Hematopoietic multipotent progenitor cell (in vitro differentiated cells): ENCODE data around the gene FAM114A2. TPM values are rescaled to one million over a fixed set of nuclear protein-coding genes. Genes with fewer than 3 reads are reported as not detected.
A peak's percentile ranks its signal among the peaks of the same experiment; 100 is the strongest.

Source experiments
- DNase-seq, 3 donors: peaks; one replicate each; pipeline ENCODE4 v3.0.0-alpha.2; 2011 to 2015; ENCODE audit warnings: low read depth in 2 of 3, low spot score in 2 of 3
- total RNA-seq: library from RNA; depleted of rRNA; stranded (reverse); fragments of >200 nt; gene quantifications from one replicate; pipeline ENCODE4 v1.2.3, GENCODE V29; 2012

Gene FAM114A2
- total RNA-seq, 1 donor = 11.3 TPM

DNA sequence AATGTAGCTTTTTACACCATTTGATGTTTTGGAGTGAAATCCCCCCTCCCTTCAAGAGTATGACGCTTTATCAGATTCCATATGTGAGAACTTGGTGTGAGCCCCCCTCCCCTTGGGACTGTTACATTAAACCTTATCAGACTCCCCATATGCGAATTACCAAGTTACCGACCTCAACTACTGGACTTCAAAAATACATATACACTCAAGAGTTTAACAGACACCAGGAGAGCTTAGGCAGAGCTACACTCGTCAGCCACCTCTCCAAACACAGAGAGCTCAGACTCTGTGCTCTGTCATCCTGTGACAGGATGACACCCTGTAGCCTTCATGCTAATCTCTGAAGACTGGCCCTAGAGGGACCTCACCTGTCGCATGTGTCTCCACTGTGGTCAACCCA lies 50.2 kb downstream of the FAM114A2 start:
- DNase-seq = peak in 2 of 3 donors; percentile 9 to 40

DNA sequence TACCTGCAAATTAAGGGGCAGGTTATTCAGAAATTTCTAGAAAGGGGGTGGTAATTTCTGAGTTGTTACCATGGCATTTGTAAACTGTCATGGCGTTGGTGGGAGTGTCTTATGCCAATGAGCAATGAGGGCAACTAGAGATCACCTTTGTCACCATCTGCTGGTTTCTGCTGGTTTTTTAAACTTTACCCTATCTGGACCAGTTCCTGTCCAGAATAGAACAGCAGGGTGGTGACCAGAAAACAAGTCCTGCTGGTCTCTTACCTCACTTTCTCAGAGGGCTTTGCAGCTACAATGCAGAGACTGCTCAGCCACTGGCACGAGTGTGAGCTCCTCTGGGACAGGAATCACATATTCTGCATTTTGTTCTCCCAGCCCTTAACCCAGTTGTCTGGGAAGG lies 51.4 kb downstream of the FAM114A2 start:
- no peak for DNase-seq

DNA sequence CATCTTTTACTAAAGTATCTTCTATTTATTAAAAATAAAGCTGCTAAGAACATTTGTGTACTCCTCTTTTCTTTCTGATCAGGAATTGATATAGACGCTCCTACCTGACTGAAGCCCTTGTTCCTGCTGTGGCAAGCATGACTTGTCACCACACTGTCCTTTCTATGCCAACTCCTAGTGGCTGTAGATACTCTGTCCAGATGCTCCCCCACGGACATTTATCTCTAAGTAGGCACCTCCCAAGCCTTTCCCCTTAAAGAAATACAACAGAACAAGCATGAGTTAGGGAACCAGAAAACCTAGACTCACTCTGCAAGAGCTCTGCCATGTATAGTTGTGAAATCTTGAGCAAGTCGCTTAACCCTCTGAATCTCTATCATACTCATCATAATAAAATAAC lies 53.2 kb downstream of the FAM114A2 start:
- no peak for DNase-seq

DNA sequence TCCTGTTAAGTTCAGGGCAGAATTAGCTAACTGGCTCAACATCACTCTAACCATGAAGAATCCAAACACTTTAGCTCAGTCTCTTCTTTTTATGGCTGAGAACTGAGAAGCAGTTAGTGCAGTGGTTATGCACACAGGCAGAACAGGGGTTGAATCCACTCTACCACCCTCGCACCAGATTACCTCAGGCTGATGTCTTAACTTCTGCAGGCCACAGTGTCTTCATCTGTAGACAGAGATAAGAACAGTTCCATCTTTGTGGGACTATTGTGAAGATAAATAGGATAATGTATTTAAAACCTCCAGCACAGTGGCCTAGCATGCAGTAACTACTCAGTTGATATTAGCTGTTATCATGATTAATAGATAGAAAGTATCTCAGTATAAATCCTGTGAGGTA lies 54.8 kb downstream of the FAM114A2 start:
- no peak for DNase-seq

DNA sequence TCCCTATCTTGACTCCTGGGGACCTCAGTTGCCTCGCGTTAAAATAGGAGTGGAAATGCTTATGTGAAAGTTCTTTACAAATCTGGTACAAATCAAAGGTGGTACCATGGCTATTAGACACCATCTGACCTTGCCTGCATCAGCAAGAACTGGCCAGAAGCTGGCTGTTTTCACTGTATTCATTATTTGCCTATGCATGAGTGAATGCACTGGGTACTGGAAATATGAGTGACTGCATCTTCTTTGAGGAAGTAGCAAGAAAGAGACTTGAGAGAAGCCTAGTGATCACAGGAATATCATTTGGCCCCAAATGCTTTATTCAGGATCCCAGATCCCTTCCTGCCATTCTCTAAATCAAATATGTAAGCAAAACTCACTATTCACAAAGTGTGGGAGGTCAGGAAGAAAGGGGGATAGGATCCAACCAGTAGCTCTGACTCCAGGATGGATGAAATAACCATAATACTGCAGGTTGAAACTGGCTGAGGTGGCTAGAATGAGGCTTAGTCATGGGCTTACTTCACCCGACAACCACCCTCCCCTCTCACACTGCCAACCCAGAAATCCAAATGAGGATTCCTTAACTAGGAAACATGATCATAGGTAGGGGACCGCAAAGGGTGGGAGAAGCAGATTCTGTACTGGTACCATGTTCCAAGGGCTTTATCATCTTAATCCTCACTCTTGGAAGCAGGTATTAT lies 56.7 kb downstream of the FAM114A2 start:
- DNase-seq = no peak

DNA sequence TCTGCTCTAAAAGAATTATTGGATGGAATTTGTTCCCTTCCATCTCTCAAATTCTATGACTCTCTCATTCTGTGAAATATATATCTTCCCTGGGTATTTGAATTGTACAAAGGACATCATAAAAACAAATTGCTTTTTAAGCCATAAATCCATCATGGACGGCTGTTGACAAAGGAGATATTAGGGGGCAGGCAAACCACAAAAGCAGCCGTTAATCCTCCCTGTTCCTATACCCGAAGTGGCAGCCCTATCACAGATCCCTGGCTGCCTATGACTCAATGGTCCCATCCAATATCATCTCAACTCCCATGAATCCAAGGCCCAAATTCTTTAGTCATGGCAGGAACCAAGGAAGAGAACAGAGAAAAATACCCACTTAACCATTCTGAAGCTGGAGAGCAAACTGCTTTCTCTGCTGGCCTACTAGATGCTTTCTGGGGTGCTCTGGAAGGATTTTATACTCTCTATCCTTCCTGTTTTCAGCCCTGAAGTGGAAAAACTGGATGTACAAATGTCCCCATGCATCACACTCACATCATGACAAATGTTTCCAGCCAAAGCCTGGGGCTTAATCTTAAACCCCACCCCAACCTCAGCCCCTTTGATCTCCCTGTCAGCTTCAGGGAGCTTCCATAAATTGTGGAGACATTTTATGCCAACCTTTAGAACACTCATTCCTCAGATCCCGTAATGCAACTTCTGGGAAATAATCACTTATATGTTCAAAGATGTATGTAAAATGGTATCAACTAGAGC lies 59.5 kb downstream of the FAM114A2 start:
- no peak for DNase-seq

DNA sequence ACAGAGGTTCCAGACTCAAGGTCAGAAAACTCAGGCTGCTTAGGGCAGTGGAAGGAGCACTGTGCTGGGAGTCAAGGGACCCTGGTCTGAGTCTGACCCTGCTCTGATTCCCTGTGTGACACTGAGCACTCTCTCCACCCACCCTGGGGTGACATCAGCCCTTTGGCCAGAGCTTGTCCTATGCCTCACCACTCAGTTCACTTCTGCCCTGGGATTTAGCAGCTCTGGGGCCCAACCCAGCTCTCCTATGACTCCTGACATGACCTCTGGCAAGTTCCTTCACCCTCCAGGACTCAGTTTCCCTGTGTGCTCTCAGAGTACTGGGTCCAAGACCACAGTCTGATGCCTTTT lies 63.9 kb downstream of the FAM114A2 start:
- DNase-seq = no peak

DNA sequence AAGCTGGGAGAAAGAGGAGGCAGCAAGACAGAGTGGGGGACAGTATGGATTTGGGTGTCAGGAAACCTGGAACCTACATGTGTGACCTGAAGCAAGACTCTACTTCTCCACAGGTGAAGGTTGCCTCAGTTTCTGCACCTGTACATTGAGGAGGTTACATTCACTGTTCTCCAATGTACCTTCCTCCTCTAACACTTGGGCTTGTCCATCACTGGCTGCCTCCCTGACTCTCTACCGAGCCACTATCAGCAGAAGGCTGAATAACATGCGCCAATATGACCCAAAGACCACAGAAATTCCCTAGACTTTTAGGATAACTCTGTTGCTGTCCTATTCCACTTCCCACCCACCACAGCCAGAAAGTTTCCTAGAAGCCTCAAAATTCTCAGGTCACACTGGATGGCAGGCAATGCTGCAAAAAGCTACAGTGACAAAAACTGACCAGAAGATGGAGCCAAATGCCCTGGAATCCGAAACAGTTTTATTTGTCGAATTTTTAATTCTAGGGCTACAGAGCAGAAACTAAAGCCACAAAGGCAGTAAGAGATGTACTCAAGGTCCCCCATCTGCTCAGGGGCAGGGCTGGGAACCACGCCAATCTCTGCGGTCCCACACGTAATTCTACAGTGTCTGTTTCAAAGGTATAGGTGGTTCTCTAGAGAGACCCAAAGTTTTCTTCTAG lies 64.4 kb downstream of the FAM114A2 start:
- peak; percentile 6 to 74 (median 35) for DNase-seq

DNA sequence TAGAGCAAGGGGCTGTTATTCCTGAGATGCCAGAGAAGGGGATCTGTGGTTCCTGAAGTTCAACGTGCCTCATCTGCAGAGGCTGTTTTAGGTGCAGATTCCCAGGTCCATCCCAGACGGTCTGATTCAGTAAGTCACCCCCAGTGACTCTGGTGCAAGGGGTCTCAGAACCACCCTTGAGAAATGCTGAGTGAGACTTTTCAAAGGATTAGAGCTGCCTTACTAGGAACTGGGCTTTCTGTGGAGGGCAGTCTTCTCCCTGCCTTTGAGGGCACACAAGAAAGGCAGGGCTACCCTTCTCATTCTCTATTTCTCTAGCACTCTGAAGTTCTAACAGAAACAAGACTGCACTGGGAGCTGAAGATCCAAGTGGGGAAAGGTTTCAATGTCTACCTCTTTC lies 66.5 kb downstream of the FAM114A2 start:
- no peak for DNase-seq

DNA sequence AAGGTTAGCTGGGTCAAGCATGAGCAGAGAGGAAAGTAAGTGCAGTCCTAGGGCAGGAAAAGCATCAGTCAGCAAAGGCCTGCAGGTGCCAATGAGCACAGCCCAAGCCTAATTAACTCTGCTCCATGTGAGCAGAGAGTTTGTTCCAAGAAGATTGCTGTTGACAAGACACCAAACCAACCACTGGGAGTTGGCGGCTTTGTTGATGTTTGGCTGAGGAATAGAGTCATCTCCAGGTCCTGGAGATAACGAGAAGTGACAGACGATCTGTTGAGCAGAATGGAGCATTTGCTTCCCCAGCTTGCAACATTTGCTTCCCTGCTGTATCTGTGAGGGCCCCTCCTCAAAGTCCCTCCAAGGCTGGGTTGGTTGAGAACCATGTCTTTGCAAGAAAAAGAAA lies 68.2 kb downstream of the FAM114A2 start:
- DNase-seq = no peak

DNA sequence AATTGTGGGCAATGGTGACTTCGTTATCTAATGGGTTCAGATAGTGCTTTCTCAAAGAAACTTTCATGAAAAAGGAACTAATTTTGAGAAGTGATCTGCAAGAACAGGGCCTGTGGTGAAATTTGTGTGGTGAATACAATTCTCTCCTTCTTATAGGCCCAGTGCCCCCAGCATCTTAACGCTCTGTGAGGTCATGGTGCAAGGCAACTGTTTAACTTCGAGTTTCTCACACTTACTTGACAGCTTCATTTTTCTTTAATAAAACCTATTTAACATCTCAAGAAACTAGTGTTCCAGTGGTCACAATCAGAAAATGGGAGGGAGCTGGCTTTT lies 69.2 kb downstream of the FAM114A2 start:
- DNase-seq = peak in 2 of 3 donors; percentile 27 to 76

DNA sequence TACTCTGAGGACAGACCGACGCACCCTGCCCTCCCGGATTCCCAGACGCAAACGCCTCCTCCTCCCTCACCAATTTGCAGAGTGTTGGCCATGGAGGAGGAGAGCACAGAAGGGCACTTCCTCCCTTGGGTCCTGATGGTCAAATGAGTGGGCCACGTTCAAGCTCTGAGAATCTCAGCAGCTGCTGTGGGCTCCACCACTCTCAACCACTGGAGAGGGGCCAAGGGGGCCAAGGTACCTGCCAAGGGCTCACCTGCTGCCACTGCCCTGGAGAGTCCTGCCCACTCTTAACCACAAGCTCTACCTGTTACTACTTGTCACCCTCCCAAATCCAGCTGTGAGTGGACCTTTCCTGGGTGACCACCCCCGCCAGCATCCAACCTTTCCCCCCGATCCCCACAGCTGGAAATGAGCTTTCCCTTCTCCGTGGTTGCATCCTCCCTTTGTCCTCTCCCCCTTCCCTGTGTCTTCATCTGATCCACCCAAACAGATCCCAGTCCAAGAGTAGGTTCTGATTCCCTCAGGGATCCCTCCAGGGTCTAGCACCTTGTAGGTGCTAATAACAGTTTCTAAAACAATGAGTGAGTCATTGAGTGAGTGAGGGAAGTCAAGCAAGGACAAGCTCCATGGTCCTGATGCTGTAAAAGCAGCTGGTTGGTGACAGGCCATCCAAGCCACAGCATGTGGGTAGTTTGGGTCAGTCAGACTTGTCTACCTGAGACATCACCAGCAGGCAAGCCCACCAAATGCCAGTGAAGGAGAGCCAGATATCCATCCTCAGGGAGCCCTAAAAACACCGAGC lies 69.7 kb downstream of the FAM114A2 start:
- DNase-seq = no peak

DNA sequence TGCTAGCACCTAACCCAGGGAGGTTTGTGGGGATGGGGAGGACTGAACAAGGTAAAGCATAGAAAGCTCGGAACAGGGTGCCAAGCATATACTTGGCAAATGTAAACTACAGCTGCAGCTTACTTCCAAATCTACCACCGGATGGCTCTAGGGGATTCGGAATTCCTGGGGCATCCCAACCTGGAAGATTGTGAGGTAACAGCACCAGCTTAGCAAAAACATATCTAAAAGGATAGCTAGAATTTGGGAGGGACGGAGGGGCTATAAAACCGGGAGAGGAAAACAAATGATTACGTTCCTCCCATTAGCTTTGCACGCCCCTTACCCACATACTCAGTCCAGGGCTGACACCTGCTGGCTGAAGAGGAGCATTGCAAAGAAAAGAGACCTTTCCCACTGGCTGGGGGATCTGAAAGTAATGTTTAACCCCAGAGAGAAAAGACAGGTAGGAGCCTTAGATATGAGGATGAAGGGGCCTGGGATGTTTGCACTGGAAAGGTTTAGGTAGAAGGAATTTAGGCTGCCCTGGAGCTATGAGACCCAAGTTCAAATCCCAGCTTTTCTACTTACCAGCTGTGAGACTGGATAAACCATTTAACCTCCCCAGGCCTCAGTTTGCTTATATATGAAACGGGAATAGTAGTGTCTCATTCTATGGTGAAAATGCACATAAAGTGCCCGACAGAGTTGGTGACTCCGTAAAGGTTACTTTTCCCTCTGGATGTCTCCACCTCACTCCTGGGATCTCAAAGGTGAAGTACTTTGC lies 73.6 kb downstream of the FAM114A2 start:
- DNase-seq = peak in 2 of 3 donors; percentile 49 to 88

DNA sequence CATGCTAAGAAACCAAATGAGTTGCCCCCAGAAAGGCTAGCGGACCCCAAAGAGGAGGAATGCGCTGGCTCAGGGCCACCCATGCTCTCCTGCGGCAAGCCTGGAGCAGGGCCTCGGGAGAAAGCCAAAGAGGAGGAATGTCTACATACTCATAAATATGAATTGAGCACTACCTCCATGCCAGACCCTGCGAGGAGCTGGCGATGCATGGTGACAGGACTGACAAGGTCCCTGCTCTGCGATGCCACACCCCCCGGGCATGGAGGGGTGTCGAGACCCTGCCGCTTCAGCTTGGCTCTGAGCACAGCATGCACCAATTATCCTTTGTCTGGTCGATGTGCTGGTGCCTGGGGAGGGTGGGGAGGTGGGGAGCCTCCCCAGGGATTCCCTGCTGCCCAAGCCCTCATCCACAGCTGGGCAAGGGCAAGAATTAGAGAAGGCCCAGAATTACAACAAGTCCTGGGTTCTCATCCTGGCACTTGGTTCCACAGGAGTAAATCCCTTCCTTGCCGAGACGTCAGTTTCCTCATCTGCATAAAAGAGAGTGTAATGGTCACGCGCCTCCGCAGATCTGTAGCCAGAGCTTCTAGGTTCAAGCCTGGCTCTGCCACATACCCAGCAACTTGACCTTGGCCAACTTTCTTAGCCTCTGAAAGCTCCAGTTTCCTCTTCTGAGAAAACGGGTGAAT lies 74.4 kb downstream of the FAM114A2 start:
- no peak for DNase-seq

DNA sequence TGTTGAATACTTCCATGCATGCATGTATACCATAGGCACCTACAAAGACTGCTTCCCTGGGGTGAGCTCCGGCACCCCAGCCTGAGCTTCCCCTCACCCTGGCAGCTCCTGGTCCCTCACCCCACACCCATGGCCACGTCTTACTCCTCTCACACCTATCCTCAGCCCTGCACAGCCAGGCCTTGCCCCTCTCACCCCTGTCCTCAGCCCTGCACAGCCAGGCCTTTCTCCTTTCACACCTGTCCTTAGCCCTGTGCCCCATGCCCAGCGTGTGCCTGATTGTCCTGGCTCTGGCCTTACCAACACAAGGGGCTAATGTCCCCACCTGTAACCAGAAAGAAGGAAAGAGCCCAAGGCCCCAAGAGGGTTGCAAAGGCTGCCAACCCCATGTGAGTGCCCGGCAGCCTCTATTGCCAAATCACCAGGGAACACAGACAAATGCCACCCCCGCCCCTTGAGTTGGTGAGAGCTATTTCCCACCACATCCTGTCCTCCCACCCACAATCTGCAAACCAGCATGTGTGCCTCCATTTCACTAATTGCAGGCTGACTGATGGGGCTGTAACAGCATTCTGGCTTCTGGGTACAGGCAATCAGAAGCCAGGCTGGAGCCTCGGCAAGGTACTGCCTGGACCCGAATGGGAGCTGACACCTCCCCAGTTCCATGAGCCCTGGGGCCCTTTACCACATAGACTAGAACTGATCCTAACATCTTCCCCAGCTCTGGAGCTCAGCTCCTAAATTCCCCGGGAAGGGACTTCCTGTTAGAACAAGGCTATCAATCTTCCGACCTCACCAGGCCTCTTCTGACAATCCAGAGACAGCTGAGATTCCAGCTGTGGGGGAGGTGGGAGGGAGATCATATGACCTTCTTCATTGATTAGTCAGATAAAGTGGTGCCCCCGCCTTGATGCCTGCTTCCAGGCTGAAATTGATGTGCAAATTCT lies 78.2 kb downstream of the FAM114A2 start:
- DNase-seq = peak in 1 of 3 donors; percentile 61

DNA sequence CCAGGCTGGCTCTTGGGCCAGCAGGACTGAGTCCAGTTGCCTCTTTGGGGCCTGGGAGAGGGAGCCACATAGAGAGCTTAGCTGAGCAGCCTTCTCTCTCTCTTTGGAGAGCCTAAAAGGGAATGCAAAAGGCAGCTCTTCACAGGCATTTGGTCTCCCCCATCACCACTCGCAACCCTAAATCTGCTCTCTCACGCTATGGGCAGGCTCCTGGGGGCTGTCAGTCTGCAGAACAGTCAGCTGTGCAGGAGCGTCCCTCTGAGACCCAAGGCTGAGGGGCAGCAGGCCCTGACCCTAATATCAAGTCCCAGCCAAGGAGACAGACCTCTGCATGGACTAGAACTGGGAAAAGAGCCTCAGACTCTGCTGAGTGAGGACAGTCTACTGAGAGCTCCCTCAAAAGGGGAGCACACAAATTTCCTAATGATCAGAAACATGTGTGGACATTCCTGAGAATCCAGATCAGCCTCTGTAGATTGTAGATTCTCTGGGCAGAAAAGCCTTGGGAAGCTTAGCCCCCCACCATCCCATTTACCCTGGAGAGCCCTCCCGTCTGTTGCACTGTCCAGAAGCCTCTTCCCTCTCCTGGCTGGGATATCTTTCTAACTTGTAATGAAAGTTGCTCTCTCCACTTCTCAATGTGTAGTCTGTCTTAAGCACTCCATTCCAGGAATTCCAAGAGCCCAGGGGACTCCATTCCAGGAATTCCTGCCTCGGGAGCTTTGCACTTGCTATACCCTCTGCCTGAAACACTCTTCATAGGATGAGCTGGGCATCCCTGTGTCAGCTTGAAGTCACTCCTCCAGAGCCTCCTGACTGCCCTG lies 79.4 kb downstream of the FAM114A2 start:
- no peak for DNase-seq

DNA sequence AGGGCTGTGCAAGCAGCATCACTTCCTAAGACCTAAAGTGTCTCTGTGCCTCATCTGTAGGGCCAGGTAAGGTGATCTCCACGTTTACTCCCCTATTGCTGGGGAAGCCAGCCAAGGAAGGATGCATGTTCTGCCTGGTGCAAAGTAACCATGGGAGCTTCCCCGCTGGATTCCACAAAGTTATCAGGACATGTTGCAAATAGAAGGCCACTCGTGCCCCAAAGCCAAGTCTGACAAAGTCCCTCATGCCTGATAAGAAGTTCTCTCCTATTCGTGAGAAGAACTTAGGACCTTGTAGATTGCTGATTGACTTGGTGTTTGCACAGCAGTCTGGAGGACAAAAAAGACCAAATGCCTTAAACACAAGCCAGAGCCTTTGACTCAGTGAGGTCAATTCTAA lies 81.5 kb downstream of the FAM114A2 start:
- no peak for DNase-seq

DNA sequence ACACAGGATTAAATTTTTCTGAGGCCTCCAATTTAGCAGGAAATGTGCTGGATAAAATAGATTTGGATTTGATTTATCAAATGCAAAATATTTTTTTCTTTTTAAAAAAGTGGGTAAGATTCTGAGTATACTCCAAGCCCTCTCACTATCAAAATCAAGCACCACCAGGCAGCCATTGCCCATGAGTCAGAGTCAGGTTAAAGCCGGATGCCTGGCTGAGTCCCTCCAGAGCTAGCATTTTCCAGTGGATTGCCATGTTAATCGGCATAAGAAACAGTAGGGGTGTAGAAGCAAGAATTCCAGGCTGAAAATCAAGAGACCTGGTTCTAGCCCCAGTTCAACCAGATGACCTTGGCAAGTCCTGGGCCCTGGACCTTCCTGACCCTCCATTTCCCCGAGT lies 85.3 kb downstream of the FAM114A2 start:
- no peak for DNase-seq
